Naive thymus-derived CD4-positive, alpha-beta T cell (primary cell): ENCODE results near the gene SYT15. TPM values are rescaled to one million over a fixed set of nuclear protein-coding genes. Genes with fewer than 3 reads are reported as not detected.
"Not testable (repeated sequence)": the region's sequence is repeated elsewhere in the genome, so short reads cannot be mapped to it uniquely, and the experiment has no call there.

Experiments
- ATAC-seq: fragments of 150-1000 bp; cut with Tn5 transposase; 2 replicates; pipeline ENCODE4 v1.10.0; 2021; ENCODE audit warnings: mild to moderate bottlenecking, moderate library complexity
- CTCF ChIA-PET: fragments of 350-600 bp; sonication (Branson Sonifier 250); formaldehyde crosslinking; loops from one replicate; lab custom pipeline; 2021; ENCODE audit warnings: antibody characterized with exemption; lab: Charles Lee
- POLR2A ChIA-PET: fragments of 350-600 bp; sonication (Branson Sonifier 250); formaldehyde crosslinking; loops from one replicate; lab custom pipeline; 2021; ENCODE audit warnings: antibody characterized with exemption, inconsistent platforms; lab: Charles Lee
- DNase-seq, 9 donors: peaks; one replicate each; pipeline versions ENCODE4 v3.0.0 to v3.0.0-alpha.2; 2020 to 2022; ENCODE audit warnings: mixed read lengths in 1 of 9
- H3K27ac ChIP-seq: one replicate; pipeline ENCODE4 v1.7.0; 2013; ENCODE audit warnings: mild to moderate bottlenecking, low read depth, low read length, moderate library complexity
- H3K27me3 ChIP-seq, 2 donors: one replicate each; pipeline ENCODE4 v1.7.0; 2013; ENCODE audit warnings: low read length in 2 of 2, mild to moderate bottlenecking in 2 of 2, moderate library complexity in 2 of 2; ENCODE audit not compliant: control insufficient read depth in 2 of 2, insufficient read depth in 2 of 2
- H3K36me3 ChIP-seq, 3 experiments: 1 replicate in 2 of 3; 2 replicates in 1 of 3; pipeline ENCODE4 v1.7.0; 2013; ENCODE audit warnings: low read length in 3 of 3, mild to moderate bottlenecking in 3 of 3, moderate library complexity in 1 of 3; ENCODE audit not compliant: insufficient read depth in 3 of 3, control insufficient read depth in 2 of 3
- H3K4me1 ChIP-seq, 2 donors: one replicate each; pipeline ENCODE4 v1.7.0; 2013; ENCODE audit warnings: low read length in 2 of 2, mild to moderate bottlenecking in 2 of 2, moderate library complexity in 1 of 2; ENCODE audit not compliant: control insufficient read depth in 2 of 2, insufficient read depth in 2 of 2
- H3K4me3 ChIP-seq: 2 replicates; pipeline ENCODE4 v1.7.0; 2013; ENCODE audit warnings: mild to moderate bottlenecking, low read length
- H3K9me3 ChIP-seq, 3 experiments: 1 replicate in 2 of 3; 2 replicates in 1 of 3; pipeline ENCODE4 v1.7.0; 2013; ENCODE audit warnings: low read length in 3 of 3; ENCODE audit not compliant: control insufficient read depth in 2 of 3
- H3K27ac Mint-ChIP-seq, 9 donors: one replicate each; pipeline ENCODE4 v1.8.0; 2020 to 2022; ENCODE audit warnings: mixed read lengths in 9 of 9, mild to moderate bottlenecking in 8 of 9, moderate library complexity in 5 of 9, inconsistent platforms in 2 of 9
- H3K27me3 Mint-ChIP-seq, 5 donors: one replicate each; pipeline ENCODE4 v1.8.0; 2021 to 2022; ENCODE audit warnings: mixed read lengths in 5 of 5, mild to moderate bottlenecking in 1 of 5
- H3K36me3 Mint-ChIP-seq, 5 donors: one replicate each; pipeline ENCODE4 v1.8.0; 2020 to 2022; ENCODE audit warnings: mixed read lengths in 5 of 5, mild to moderate bottlenecking in 3 of 5, inconsistent platforms in 1 of 5
- H3K4me1 Mint-ChIP-seq, 7 donors: one replicate each; pipeline ENCODE4 v1.8.0; 2020 to 2022; ENCODE audit warnings: mixed read lengths in 7 of 7, mild to moderate bottlenecking in 3 of 7, inconsistent platforms in 1 of 7
- H3K4me3 Mint-ChIP-seq, 10 donors: one replicate each; pipeline ENCODE4 v1.8.0; 2020 to 2022; ENCODE audit warnings: mild to moderate bottlenecking in 10 of 10, mixed read lengths in 10 of 10, moderate library complexity in 6 of 10, inconsistent platforms in 2 of 10
- H3K9me3 Mint-ChIP-seq, 11 donors: one replicate each; pipeline ENCODE4 v1.8.0; 2020 to 2022; ENCODE audit warnings: mixed read lengths in 11 of 11, mild to moderate bottlenecking in 4 of 11, inconsistent platforms in 1 of 11, moderate library complexity in 1 of 11
- intact Hi-C, 2 donors: fragments of 100-400 bp; cut with micrococcal nuclease; formaldehyde crosslinking; loops; one replicate each; pipeline ENCODE4 v1.15.1; 2023
- polyA plus RNA-seq, 2 donors: library from polyadenylated mRNA; unstranded; fragments of 300-500 nt; fragmentation: Illumina TruSeq; gene quantifications; one replicate each; pipeline ENCODE4 v1.2.3, GENCODE V29; 2021
- total RNA-seq, 6 experiments: library from RNA in 5 of 6; stranded (reverse) in 5 of 6; gene quantifications; 1 replicate in 5 of 6; 2 replicates in 1 of 6; pipeline ENCODE4 v1.2.3 and lab custom pipeline; 2021 to 2026

The SYT15 gene
- total and polyA plus RNA-seq, 7 experiments from 2014 or later = 0.05 to 1.6 (median 1.3) TPM; not detected in 1

- intact Hi-C loops, H3K36me3 Mint-ChIP-seq, H3K36me3 ChIP-seq, POLR2A ChIA-PET, H3K4me3 ChIP-seq, CTCF ChIA-PET, H3K4me1 ChIP-seq, H3K27ac ChIP-seq, H3K9me3 Mint-ChIP-seq, H3K27me3 ChIP-seq, H3K27me3 Mint-ChIP-seq, H3K9me3 ChIP-seq, H3K4me1 Mint-ChIP-seq: not testable (repeated sequence)
- Mint-ChIP-seq H3K27ac (peak overlapping the region in 5 of 9 donors; percentile 38 to 84 (median 70)), H3K4me3 (peak overlapping the region in 9 of 10 donors; percentile 37 to 84 (median 71))
- DNase-seq (peak in 7 of 9 donors; percentile 4 to 39 (median 31)), ATAC-seq (peak; percentile 91)
These were observed 56.5 kb downstream of the SYT15 start for GRCh38 chr10:46635364-46635959.

GRCh38 chr10:46640005-46640404 is 61.1 kb downstream of the SYT15 start:
- H3K4me1 Mint-ChIP-seq, H3K27ac ChIP-seq, H3K27ac Mint-ChIP-seq, H3K36me3 Mint-ChIP-seq, POLR2A ChIA-PET, DNase-seq, H3K27me3 ChIP-seq, H3K4me1 ChIP-seq, H3K4me3 Mint-ChIP-seq, H3K4me3 ChIP-seq, H3K9me3 ChIP-seq, H3K36me3 ChIP-seq, ATAC-seq, H3K9me3 Mint-ChIP-seq, CTCF ChIA-PET, intact Hi-C loops: not testable (repeated sequence)
- H3K27me3 Mint-ChIP-seq = peaks cover 0 to 11% (median 0%) of the 10 kb centered on the region in 5 donors

Other genes with a start within 250 kb of the SYT15 start
- gene ANXA8L1, start 203.4 kb upstream of the SYT15 start, total RNA-seq = under 1 TPM in 1 of 5 experiments, not detected in 4; 0.29 TPM
- not detected for gene ANXA8L1, start 203.4 kb upstream of the SYT15 start, polyA plus RNA-seq
- not detected for gene NPY4R, start 113.2 kb upstream of the SYT15 start, total RNA-seq
- not detected for gene NPY4R, start 113.2 kb upstream of the SYT15 start, polyA plus RNA-seq
- gene GPRIN2, start 22.5 kb upstream of the SYT15 start, total RNA-seq = not detected
- gene GPRIN2, start 22.5 kb upstream of the SYT15 start, polyA plus RNA-seq = not detected